IMR-90 (cell line): ENCODE results near the gene CGNL1. TPM values are rescaled to one million over a fixed set of nuclear protein-coding genes. Genes with fewer than 3 reads are reported as not detected.

Experiments
- ATAC-seq: fragments of 200-7000 bp; cut with Tn5 transposase; 2 replicates; pipeline ENCODE4 v1.9.1; 2020; ENCODE audit warnings: low read depth, mild to moderate bottlenecking, moderate library complexity
- BruUV-seq: library from RNA; stranded (reverse); fragments of 400-500 nt; replicated peaks from 2 replicates; lab custom pipeline; 2021; lab: Mats Ljungman, UMichigan
- CTCF ChIA-PET: fragments of 300-600 bp; formaldehyde crosslinking; extraction: SDS; loops from one replicate; lab custom pipeline; 2021; ENCODE audit warnings: antibody characterized with exemption; lab: Yijun Ruan, JAX
- POLR2A ChIA-PET: fragments of 300-600 bp; sonication (Branson Sonifier 250); formaldehyde crosslinking; loops from one replicate; lab custom pipeline; 2022; ENCODE audit warnings: antibody characterized with exemption; ENCODE audit not compliant: unreplicated experiment; lab: Charles Lee
- DNase-seq: peaks from one replicate; pipeline ENCODE4 v3.0.0; 2013
- H2AFZ ChIP-seq: replicated peaks from 2 replicates; pipeline ENCODE3; 2013; ENCODE audit warnings: low read length, mild to moderate bottlenecking; ENCODE audit not compliant: poor library complexity
- H2AK5ac ChIP-seq: 2 replicates; pipeline ENCODE4 v1.6.1; 2013; ENCODE audit warnings: low read depth, low read length, inconsistent platforms
- H2AK9ac ChIP-seq: replicated peaks from 2 replicates; pipeline ENCODE3; 2013; ENCODE audit warnings: mild to moderate bottlenecking, low read depth, low read length, moderate library complexity; ENCODE audit not compliant: poor library complexity
- H2BK120ac ChIP-seq: 2 replicates; pipeline ENCODE4 v1.6.1; 2013; ENCODE audit warnings: low read depth, low read length, inconsistent platforms
- H2BK15ac ChIP-seq: 3 replicates; pipeline ENCODE4 v1.6.1; 2013; ENCODE audit warnings: low read depth, low read length, inconsistent platforms
- H2BK20ac ChIP-seq: 2 replicates; pipeline ENCODE4 v1.6.1; 2013; ENCODE audit warnings: low read depth, mild to moderate bottlenecking, inconsistent platforms, low read length, moderate library complexity
- H2BK5ac ChIP-seq: 2 replicates; pipeline ENCODE4 v1.6.1; 2013; ENCODE audit warnings: mild to moderate bottlenecking, low read depth, low read length, inconsistent platforms; ENCODE audit not compliant: poor library complexity, severe bottlenecking
- H3K14ac ChIP-seq: replicated peaks from 2 replicates; pipeline ENCODE4 v1.6.1; 2013; ENCODE audit warnings: low read depth, low read length, inconsistent platforms
- H3K18ac ChIP-seq: 2 replicates; pipeline ENCODE4 v1.6.1; 2013; ENCODE audit warnings: low read depth, low read length, control low read depth
- H3K23ac ChIP-seq: 2 replicates; pipeline ENCODE4 v1.6.1; 2013; ENCODE audit warnings: low read depth, low read length, inconsistent platforms
- H3K27ac ChIP-seq: 2 replicates; pipeline ENCODE4 v1.5.1; 2013; ENCODE audit warnings: mild to moderate bottlenecking, control low read depth, low read length; ENCODE audit not compliant: insufficient read depth
- H3K27me3 ChIP-seq: 2 replicates; pipeline ENCODE4 v1.6.1; 2013; ENCODE audit warnings: low read length; ENCODE audit not compliant: control insufficient read depth, insufficient read depth
- H3K36me3 ChIP-seq: 2 replicates; pipeline ENCODE4 v1.6.1; 2013; ENCODE audit warnings: low read length, mixed read lengths; ENCODE audit not compliant: control insufficient read depth, insufficient read depth
- H3K4ac ChIP-seq: 2 replicates; pipeline ENCODE4 v1.6.1; 2013; ENCODE audit warnings: low read depth, low read length, inconsistent platforms
- H3K4me1 ChIP-seq: 2 replicates; pipeline ENCODE4 v1.6.1; 2013; ENCODE audit warnings: low read length, mixed read lengths; ENCODE audit not compliant: control insufficient read depth, insufficient read depth
- H3K4me2 ChIP-seq: 2 replicates; pipeline ENCODE4 v1.6.1; 2013; ENCODE audit warnings: low read depth, mild to moderate bottlenecking, control low read depth, low read length, moderate library complexity
- H3K4me3 ChIP-seq: 2 replicates; pipeline ENCODE4 v1.5.1; 2013; ENCODE audit warnings: low read depth, mild to moderate bottlenecking, control low read depth, low read length, moderate library complexity; ENCODE audit not compliant: insufficient read depth
- H3K56ac ChIP-seq: 2 replicates; pipeline ENCODE4 v1.6.1; 2013; ENCODE audit warnings: low read length, inconsistent platforms; ENCODE audit not compliant: insufficient read depth; ENCODE audit errors: extremely low read depth
- H3K79me1 ChIP-seq, 2 experiments: 2 replicates each; pipeline ENCODE4 v1.6.1; 2013; ENCODE audit warnings: low read length in 2 of 2, inconsistent platforms in 1 of 2, low read depth in 1 of 2
- H3K9ac ChIP-seq: 2 replicates; pipeline ENCODE4 v1.6.1; 2013; ENCODE audit warnings: low read depth, low read length, control low read depth
- H3K9me1 ChIP-seq: 2 replicates; pipeline ENCODE4 v1.6.1; 2013; ENCODE audit warnings: low read length, inconsistent platforms; ENCODE audit not compliant: insufficient read depth
- H3K9me3 ChIP-seq: 2 replicates; pipeline ENCODE4 v1.6.1; 2013; ENCODE audit warnings: low read length; ENCODE audit not compliant: control insufficient read depth, insufficient read depth
- H4K20me1 ChIP-seq: 2 replicates; pipeline ENCODE4 v1.6.1; 2013; ENCODE audit warnings: low read length, inconsistent platforms; ENCODE audit not compliant: insufficient read depth
- H4K5ac ChIP-seq: 2 replicates; pipeline ENCODE4 v1.6.1; 2013; ENCODE audit warnings: mild to moderate bottlenecking, low read depth, low read length, control low read depth
- H4K8ac ChIP-seq, 2 experiments: 2 replicates each; pipeline ENCODE4 v1.6.1; 2013; ENCODE audit warnings: low read depth in 2 of 2, low read length in 2 of 2, control low read depth in 1 of 2, inconsistent platforms in 1 of 2
- H4K91ac ChIP-seq: 2 replicates; pipeline ENCODE4 v1.6.1; 2013; ENCODE audit warnings: low read depth, low read length, inconsistent platforms; ENCODE audit not compliant: insufficient read depth
- BHLHE40 ChIP-seq: fragments of 150-350 bp; IDR thresholded peaks from 2 replicates; pipeline ENCODE4 v1.6.1; 2016; ENCODE audit warnings: mild to moderate bottlenecking, low read depth, low read length
- CEBPB ChIP-seq: IDR thresholded peaks from 2 replicates; pipeline ENCODE4 v1.6.1; 2012; ENCODE audit warnings: low read depth, low read length, improper control_type of control experiment
- CHD1 ChIP-seq: IDR thresholded peaks from 2 replicates; pipeline ENCODE4 v1.6.1; 2012; ENCODE audit warnings: low read depth, low read length, improper control_type of control experiment
- CTCF ChIP-seq: conservative IDR thresholded peaks from 2 replicates; pipeline ENCODE4 v1.5.1; 2012; ENCODE audit warnings: mild to moderate bottlenecking, low read depth, low read length, improper control_type of control experiment
- FOS ChIP-seq: fragments of 150-350 bp; IDR thresholded peaks from 2 replicates; pipeline ENCODE4 v1.6.1; 2016; ENCODE audit warnings: low read depth, low read length
- MAFK ChIP-seq: IDR thresholded peaks from 2 replicates; pipeline ENCODE4 v1.6.1; 2012; ENCODE audit warnings: low read depth, low read length, improper control_type of control experiment
- MAZ ChIP-seq: IDR thresholded peaks from 2 replicates; pipeline ENCODE4 v1.6.1; 2012; ENCODE audit warnings: low read depth, mild to moderate bottlenecking, low read length, improper control_type of control experiment, moderate library complexity, borderline replicate concordance
- MXI1 ChIP-seq: IDR thresholded peaks from 2 replicates; pipeline ENCODE4 v1.6.1; 2012; ENCODE audit warnings: low read depth, mild to moderate bottlenecking, low read length, moderate library complexity, borderline replicate concordance
- NFE2L2 ChIP-seq: fragments of 150-350 bp; IDR thresholded peaks from 2 replicates; pipeline ENCODE4 v1.6.1; 2016; ENCODE audit warnings: low read depth, mild to moderate bottlenecking, low read length
- POLR2A ChIP-seq: IDR thresholded peaks from 2 replicates; pipeline ENCODE4 v1.6.1; 2012; ENCODE audit warnings: mild to moderate bottlenecking, low read depth, low read length
- RAD21 ChIP-seq: IDR thresholded peaks from 2 replicates; pipeline ENCODE4 v1.6.1; 2012; ENCODE audit warnings: low read length, improper control_type of control experiment
- RCOR1 ChIP-seq: IDR thresholded peaks from 2 replicates; pipeline ENCODE4 v1.6.1; 2012; ENCODE audit warnings: mild to moderate bottlenecking, low read length, improper control_type of control experiment; ENCODE audit not compliant: insufficient replicate concordance
- RFX5 ChIP-seq: IDR thresholded peaks from 2 replicates; pipeline ENCODE4 v1.8.0; 2012; ENCODE audit warnings: low read depth, mild to moderate bottlenecking, low read length, moderate library complexity
- SMC3 ChIP-seq: fragments of 150-350 bp; IDR thresholded peaks from 2 replicates; pipeline ENCODE4 v1.6.1; 2016; ENCODE audit warnings: low read depth, mild to moderate bottlenecking, antibody characterized with exemption, low read length, moderate library complexity
- WGBS, 2 experiments: methylation state at CpG; one replicate each; pipeline versions ENCODE4 v1.1.5 to v1.1.7; 2013; ENCODE audit warnings: missing lambda C conversion rate in 2 of 2; ENCODE audit not compliant: insufficient read length in 1 of 2; ENCODE audit errors: extremely low coverage in 2 of 2; 5-methylcytosine and 5-hydroxymethylcytosine counted together
- dilution Hi-C: fragments of 300-500 bp; cut with HindIII; formaldehyde crosslinking; loops from one replicate; pipeline ENCODE4 v1.14.3; 2018; ENCODE audit warnings: low sequenced_read_pairs; ENCODE audit not compliant: unreplicated experiment
- in situ Hi-C: fragments of 300-500 bp; cut with MboI; formaldehyde crosslinking; loops from 3 replicates; pipeline ENCODE4 v1.14.3; 2019; ENCODE audit warnings: low sequenced_read_pairs, inconsistent platforms, mixed read lengths
- intact Hi-C: fragments of 100-400 bp; cut with micrococcal nuclease; formaldehyde crosslinking; loops from 2 replicates; pipeline ENCODE4 v1.10.0; 2022
- polyA plus RNA-seq, 3 experiments: library from polyadenylated mRNA; depleted of rRNA; stranded (reverse); fragments of >200 nt; gene quantifications; 2 replicates each; pipeline ENCODE4 v1.2.3, GENCODE V29; 2012; ENCODE audit warnings: low replicate concordance in 1 of 3
- total RNA-seq: library from RNA; depleted of rRNA; stranded (reverse); fragments of >200 nt; gene quantifications from 2 replicates; pipeline ENCODE4 v1.2.3, GENCODE V29; 2012
- TF ChIP-seq, protein P1 (sequence below): fragments of 150-350 bp; IDR thresholded peaks from 2 replicates; pipeline ENCODE4 v1.6.1; 2017; ENCODE audit warnings: mild to moderate bottlenecking, antibody characterized with exemption, low read length, low read depth
- TF ChIP-seq, protein P2 (sequence below): fragments of 150-350 bp; IDR thresholded peaks from 2 replicates; pipeline ENCODE4 v1.6.1; 2016; ENCODE audit warnings: low read depth, mild to moderate bottlenecking, low read length, moderate library complexity, borderline replicate concordance

The CGNL1 gene
- total and polyA plus RNA-seq, 2 of the 4 experiments (the other 2 are of a cell fraction), result 0.07 to 0.18 TPM

DNA sequence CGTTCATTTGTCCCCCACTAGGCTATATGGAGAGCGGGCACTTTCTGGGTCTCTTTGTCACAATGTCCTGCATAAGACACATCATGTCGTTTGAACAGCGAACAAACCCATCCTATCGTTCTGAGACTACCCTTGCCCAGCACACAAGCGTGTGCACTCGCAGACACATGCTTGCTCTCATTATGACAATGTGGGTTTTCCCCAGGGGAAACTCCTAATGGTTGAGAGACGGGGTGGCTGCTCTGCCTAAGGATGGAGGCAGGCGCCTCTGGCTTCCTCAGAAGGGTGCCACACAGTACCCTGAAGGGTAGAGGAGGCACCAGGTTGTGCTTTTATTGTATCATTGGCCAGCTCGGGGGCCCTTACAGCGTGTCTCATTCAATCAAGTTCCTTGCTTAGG lies 164.4 kb downstream of the CGNL1 start:
- Histone ChIP-seq H2AFZ (no peak overlapping the region), H3K4me2 (no peak overlapping the region), H3K9me1 (no peaks in the 10 kb centered on the region), H3K4ac (no peak overlapping the region), H3K14ac (no peak overlapping the region), H3K9me3 (no peaks in the 10 kb centered on the region), H3K36me3 (no peaks in the 10 kb centered on the region), H2AK5ac (0 out of 2 replicates have a peak overlapping the region, but pooled peaks have one; percentile 21), H3K4me1 (no peaks in the 10 kb centered on the region), H4K8ac (no peak overlapping the region), H4K5ac (no peak overlapping the region), H3K23ac (no peak overlapping the region), H2BK20ac (no peak overlapping the region), H3K18ac (no peak overlapping the region), H3K27me3 (peaks cover 30% of the 10 kb centered on the region), H4K91ac (no peak overlapping the region), H2BK5ac (no peak overlapping the region), H2BK120ac (no peak overlapping the region), H3K27ac (no peak overlapping the region), H3K56ac (no peak overlapping the region), H2AK9ac (no peak overlapping the region), H3K9ac (no peak overlapping the region), H3K4me3 (no peak overlapping the region), H4K20me1 (no peaks in the 10 kb centered on the region), H3K79me1 (no peaks in the 10 kb centered on the region), H2BK15ac (no peak overlapping the region)
- no peak for ATAC-seq
- BruUV-seq, result no TSS peak
- intact Hi-C loops (no loop called here), in situ Hi-C loops (loop anchor here (25.0 kb wide), 2 partner anchors 628 to 728 kb away; partner anchors contain the start of gene TCF12), dilution Hi-C loops (loop anchor here (25.0 kb wide), 1 partner anchor 203 kb away; no protein-coding TSS in a partner anchor)
- no peak for DNase-seq
- POLR2A ChIA-PET, result no interaction called here
- 92% methylated on average over 5 of the region's 11 CpGs; no CpG with 5 or more reads in 1 of the 2 experiments for WGBS, 2 experiments
- TF ChIP-seq NFE2L2 (no peak), CHD1 (no peak), POLR2A (no peak), SMC3 (no peak), RAD21 (no peak), CEBPB (no peak), CTCF (no peak), FOS (no peak), BHLHE40 (no peak), MAZ (no peak), RCOR1 (no peak), RFX5 (no peak), MAFK (no peak), MXI1 (no peak)
- TF ChIP-seq, protein P1, sequence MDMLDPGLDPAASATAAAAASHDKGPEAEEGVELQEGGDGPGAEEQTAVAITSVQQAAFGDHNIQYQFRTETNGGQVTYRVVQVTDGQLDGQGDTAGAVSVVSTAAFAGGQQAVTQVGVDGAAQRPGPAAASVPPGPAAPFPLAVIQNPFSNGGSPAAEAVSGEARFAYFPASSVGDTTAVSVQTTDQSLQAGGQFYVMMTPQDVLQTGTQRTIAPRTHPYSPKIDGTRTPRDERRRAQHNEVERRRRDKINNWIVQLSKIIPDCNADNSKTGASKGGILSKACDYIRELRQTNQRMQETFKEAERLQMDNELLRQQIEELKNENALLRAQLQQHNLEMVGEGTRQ, result no peak
- TF ChIP-seq, protein P2, sequence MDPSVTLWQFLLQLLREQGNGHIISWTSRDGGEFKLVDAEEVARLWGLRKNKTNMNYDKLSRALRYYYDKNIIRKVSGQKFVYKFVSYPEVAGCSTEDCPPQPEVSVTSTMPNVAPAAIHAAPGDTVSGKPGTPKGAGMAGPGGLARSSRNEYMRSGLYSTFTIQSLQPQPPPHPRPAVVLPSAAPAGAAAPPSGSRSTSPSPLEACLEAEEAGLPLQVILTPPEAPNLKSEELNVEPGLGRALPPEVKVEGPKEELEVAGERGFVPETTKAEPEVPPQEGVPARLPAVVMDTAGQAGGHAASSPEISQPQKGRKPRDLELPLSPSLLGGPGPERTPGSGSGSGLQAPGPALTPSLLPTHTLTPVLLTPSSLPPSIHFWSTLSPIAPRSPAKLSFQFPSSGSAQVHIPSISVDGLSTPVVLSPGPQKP, result no peak
- CTCF ChIA-PET, result interaction anchor here (2.3 kb wide), 1 partner anchor 200 kb away, joined by 14 read pairs; no protein-coding TSS in a partner anchor
